ENCODE data around the gene ZFC3H1.

DNA sequence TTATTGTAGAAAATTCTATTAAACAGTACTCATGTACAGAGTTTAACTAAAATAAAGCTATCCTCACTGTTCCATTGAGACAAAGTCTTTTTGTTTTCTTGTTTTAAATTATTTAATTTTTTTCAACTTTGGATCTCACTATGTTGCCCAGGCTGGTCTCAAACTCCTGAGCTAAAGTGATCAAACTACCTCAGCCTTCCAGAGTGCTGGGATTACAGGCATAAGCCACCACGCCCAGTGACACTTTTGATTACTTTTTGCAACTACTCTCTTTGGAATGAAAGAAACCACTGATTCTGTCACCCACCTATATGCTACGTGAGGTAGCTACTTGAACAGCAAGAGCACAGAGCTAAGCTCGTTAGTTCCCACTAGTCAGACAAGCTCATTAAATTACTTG is 17.1 kb downstream of the ZFC3H1 start:
- TF ChIP-seq TCF4 (CRISPR knock-in tag; IDR thresholded peaks at IDR 0.05; ENCODE audit: borderline replicate concordance) (no peak), ZFP30 (CRISPR knock-in tag; IDR thresholded peaks at IDR 0.05) (no peak), SNAI2 (CRISPR knock-in tag; IDR thresholded peaks at IDR 0.05) (no peak), ZC3H10 (CRISPR knock-in tag; IDR thresholded peaks at IDR 0.05) (no peak)
- TF ChIP-seq, protein P1, sequence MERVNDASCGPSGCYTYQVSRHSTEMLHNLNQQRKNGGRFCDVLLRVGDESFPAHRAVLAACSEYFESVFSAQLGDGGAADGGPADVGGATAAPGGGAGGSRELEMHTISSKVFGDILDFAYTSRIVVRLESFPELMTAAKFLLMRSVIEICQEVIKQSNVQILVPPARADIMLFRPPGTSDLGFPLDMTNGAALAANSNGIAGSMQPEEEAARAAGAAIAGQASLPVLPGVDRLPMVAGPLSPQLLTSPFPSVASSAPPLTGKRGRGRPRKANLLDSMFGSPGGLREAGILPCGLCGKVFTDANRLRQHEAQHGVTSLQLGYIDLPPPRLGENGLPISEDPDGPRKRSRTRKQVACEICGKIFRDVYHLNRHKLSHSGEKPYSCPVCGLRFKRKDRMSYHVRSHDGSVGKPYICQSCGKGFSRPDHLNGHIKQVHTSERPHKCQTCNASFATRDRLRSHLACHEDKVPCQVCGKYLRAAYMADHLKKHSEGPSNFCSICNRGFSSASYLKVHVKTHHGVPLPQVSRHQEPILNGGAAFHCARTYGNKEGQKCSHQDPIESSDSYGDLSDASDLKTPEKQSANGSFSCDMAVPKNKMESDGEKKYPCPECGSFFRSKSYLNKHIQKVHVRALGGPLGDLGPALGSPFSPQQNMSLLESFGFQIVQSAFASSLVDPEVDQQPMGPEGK (CRISPR knock-in tag; IDR thresholded peaks at IDR 0.05; ENCODE audit: borderline replicate concordance): no peak

Data from SK-N-SH treated with all-trans-retinoic acid at 6 μM for 48 hours (cell line).